Esophagus squamous epithelium (tissue), 5 donors: Measurements from ENCODE around the gene WWOX. TPM values are rescaled to one million over a fixed set of nuclear protein-coding genes. Genes with fewer than 3 reads are reported as not detected.
A peak's percentile ranks its signal among the peaks of the same experiment; 100 is the strongest.

Experiments used
- DNase-seq: peaks from one replicate; lab custom pipeline; 2025; lab: John Stamatoyannopoulos, UW
- H3K27ac ChIP-seq, 4 donors: fragments of 200-600 bp; sonication (generic); one replicate each; pipeline ENCODE4 v1.5.1; 2016 to 2019; ENCODE audit warnings: mild to moderate bottlenecking in 1 of 4
- H3K27me3 ChIP-seq, 4 donors: fragments of 200-600 bp; sonication (generic); 1 replicate in 3 of 4; 2 replicates in 1 of 4; pipeline versions ENCODE4 v1.5.1 to v1.6.0; 2017 to 2021; ENCODE audit warnings: antibody characterized with exemption in 1 of 4
- H3K36me3 ChIP-seq, 3 donors: fragments of 200-600 bp; sonication (generic); one replicate each; pipeline ENCODE4 v1.5.1; 2016 to 2019
- H3K4me1 ChIP-seq, 3 donors: fragments of 200-600 bp; sonication (generic); one replicate each; pipeline ENCODE4 v1.5.1; 2017 to 2019
- H3K4me3 ChIP-seq, 4 donors: fragments of 200-600 bp; sonication (generic); 1 replicate in 3 of 4; 2 replicates in 1 of 4; pipeline ENCODE4 v1.5.1; 2016 to 2019; ENCODE audit warnings: mild to moderate bottlenecking in 2 of 4, moderate library complexity in 1 of 4
- H3K9me3 ChIP-seq, 3 donors: fragments of 200-600 bp; sonication (generic); one replicate each; pipeline ENCODE4 v1.5.1; 2016 to 2019
- POLR2A ChIP-seq, 4 donors: fragments of 450-650 bp; IDR thresholded peaks; one replicate each; pipeline ENCODE4 v1.6.1; 2017; ENCODE audit warnings: antibody characterized with exemption in 4 of 4, mild to moderate bottlenecking in 4 of 4, moderate library complexity in 3 of 4
- WGBS, 2 donors: methylation state at CpG; one replicate each; pipeline ENCODE4 v1.1.5; 2018; 5-methylcytosine and 5-hydroxymethylcytosine counted together
- intact Hi-C: fragments of 100-400 bp; cut with DNase I; formaldehyde crosslinking; loops from one replicate; pipeline ENCODE4 v1.15.0; 2022
- total RNA-seq, 4 donors: library from RNA; depleted of rRNA; stranded (reverse); fragments of >200 nt; gene quantifications; one replicate each; pipeline ENCODE4 v1.1.0, GENCODE V29; 2016
- TF ChIP-seq, protein P1 (sequence below), 6 experiments: fragments of 450-650 bp in 4 of 6; fragments of 200-600 bp in 2 of 6; sonication (generic) in 2 of 6; IDR thresholded peaks; one replicate each; pipeline ENCODE4 v1.5.1; 2016 to 2019; ENCODE audit warnings: antibody characterized with exemption in 6 of 6, mild to moderate bottlenecking in 4 of 6, moderate library complexity in 4 of 6
- donor health status: DM: yes; HTN: yes; CAD: no.

The WWOX gene
- total RNA-seq, 4 donors from 2014 or later: 20.9 to 31.1 (median 27.5) TPM

DNA sequence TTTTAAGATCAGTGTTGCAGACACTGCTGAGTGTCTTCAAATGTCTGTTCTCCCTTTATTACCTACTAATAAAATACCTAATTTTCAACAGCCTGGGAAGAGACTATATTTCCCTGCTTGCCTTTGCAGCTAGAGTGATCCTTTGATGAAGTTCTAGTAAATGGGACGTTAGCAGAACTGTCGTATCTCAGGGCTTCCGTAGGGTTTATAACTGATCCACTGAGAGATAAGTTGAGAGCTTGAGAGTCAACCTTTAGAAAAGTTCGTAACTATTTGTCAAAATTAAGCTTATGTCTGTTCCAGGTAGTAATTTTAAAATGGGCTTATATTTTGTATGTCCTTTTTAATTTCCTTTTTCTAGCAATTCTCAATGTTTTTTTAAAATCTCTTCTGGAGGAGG is 974.1 kb downstream of the WWOX start:
- Histone ChIP-seq H3K36me3 (no peaks in the 10 kb centered on the region), H3K9me3 (no peaks in the 10 kb centered on the region), H3K4me3 (no peak overlapping the region), H3K4me1 (peaks cover 3 to 24% (median 18%) of the 10 kb centered on the region in 3 donors), H3K27ac (no peak overlapping the region), H3K27me3 (no peaks in the 10 kb centered on the region)
- WGBS, 2 donors: 72 to 82% methylated on average over 4 of the region's 4 CpGs
- no peak for DNase-seq
- intact Hi-C loops: no loop called here
- TF ChIP-seq POLR2A (IDR thresholded peaks at IDR 0.05): no peak
- TF ChIP-seq, protein P1, sequence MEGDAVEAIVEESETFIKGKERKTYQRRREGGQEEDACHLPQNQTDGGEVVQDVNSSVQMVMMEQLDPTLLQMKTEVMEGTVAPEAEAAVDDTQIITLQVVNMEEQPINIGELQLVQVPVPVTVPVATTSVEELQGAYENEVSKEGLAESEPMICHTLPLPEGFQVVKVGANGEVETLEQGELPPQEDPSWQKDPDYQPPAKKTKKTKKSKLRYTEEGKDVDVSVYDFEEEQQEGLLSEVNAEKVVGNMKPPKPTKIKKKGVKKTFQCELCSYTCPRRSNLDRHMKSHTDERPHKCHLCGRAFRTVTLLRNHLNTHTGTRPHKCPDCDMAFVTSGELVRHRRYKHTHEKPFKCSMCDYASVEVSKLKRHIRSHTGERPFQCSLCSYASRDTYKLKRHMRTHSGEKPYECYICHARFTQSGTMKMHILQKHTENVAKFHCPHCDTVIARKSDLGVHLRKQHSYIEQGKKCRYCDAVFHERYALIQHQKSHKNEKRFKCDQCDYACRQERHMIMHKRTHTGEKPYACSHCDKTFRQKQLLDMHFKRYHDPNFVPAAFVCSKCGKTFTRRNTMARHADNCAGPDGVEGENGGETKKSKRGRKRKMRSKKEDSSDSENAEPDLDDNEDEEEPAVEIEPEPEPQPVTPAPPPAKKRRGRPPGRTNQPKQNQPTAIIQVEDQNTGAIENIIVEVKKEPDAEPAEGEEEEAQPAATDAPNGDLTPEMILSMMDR (IDR thresholded peaks at IDR 0.05): no peak

DNA sequence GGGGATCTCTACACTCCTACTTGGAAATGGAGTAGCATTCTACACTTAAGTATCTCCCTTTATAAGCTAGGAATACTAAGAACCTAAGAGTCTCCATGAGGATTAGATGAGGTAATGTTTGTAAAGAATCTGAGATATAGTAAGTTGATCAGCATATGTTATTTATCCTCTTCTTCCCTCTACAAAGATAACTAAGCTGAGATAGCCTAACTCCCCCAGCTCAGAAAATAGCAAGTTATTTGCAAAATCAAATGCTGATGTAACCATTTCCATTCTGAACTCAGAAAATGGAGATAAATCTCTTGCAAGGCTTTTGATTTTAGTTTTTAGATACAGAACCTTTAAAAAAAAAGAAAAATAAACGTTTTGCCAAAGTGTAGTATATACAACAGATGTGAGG is 975.1 kb downstream of the WWOX start:
- TF ChIP-seq, protein P1 (IDR thresholded peaks at IDR 0.05): no peak
- TF ChIP-seq POLR2A (IDR thresholded peaks at IDR 0.05): no peak
- H3K4me1 ChIP-seq: peaks cover 3 to 24% (median 18%) of the 10 kb centered on the region in 3 donors

DNA sequence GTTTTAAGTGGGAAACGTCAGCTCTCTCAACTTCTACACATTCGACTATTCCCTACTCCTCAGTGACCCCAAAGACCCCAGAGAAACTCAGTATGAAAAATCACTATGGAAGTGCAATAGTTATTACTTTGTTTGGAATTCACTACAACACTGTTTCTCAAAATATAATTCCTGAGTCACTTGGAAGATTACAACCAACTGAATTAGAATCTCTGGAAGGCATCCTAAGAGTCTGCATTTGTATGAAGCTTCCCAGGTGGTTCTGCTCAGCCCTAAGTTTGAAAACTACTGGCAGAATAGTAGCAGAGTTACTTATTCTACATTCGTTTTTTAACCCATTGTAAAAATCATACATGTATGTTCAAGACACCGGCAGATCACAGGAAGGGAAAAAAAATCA is 975.5 kb downstream of the WWOX start:
- H3K27ac ChIP-seq: peak overlapping the region in 1 of 4 donors; percentile 5
- DNase-seq: no peak
- WGBS, 2 donors: 51 to 62% methylated on average over 4 of the region's 4 CpGs

More for the DNA sequence above, 975.1 kb downstream of the WWOX start:
- Histone ChIP-seq H3K36me3 (no peaks in the 10 kb centered on the region), H3K27ac (peak overlapping the region in 1 of 4 donors; percentile 5), H3K4me3 (no peak overlapping the region), H3K27me3 (no peaks in the 10 kb centered on the region), H3K9me3 (no peaks in the 10 kb centered on the region)
- 9 to 10% methylated on average over 1 of the region's 1 CpG for WGBS, 2 donors
- intact Hi-C loops: no loop called here
- no peak for DNase-seq

DNA sequence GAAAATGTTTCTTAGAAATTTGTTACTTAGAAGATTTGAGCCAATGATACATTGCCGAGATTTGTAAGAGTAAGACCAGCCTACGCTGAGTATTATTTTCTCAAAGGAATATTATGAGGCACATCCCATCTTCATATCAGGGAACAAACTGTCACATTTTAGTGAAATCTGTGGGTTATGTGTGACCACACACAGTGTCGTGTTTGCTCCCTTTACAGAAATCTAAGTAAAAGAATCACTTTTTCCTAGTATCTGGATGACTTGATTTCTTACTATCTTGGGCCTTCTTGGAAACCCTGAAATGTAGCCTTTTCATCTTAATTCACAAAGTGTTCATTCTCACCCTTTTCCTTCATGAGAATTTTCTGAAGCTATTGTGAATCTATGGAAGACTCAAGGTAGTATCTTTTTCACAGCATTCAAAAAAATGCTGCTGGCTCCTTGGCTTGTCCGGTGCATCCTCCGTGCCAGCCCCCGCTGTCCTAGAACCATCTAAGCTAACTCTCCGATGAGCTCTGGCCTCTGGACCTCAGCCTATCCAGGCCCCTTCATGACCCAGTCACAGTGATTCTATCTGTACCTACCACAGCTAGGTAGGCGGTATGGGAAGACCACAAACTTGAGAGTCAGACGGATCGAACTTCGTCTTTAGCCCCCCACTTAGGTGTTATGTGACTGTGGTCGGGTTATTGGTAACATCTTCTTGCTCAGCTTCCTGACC is 976.8 kb downstream of the WWOX start:
- 83 to 93% methylated on average over 12 of the region's 12 CpGs for WGBS, 2 donors
- no peak overlapping the region for H3K27ac ChIP-seq
- no peaks in the 10 kb centered on the region for H3K27me3 ChIP-seq
- intact Hi-C loops: no loop called here
- peaks cover 3 to 14% (median 11%) of the 10 kb centered on the region in 3 donors for H3K4me1 ChIP-seq
- no peaks in the 10 kb centered on the region for H3K36me3 ChIP-seq
- no peak for DNase-seq
- no peak for TF ChIP-seq POLR2A (IDR thresholded peaks at IDR 0.05)
- TF ChIP-seq, protein P1 (IDR thresholded peaks at IDR 0.05): no peak
- H3K4me3 ChIP-seq: no peak overlapping the region
- no peaks in the 10 kb centered on the region for H3K9me3 ChIP-seq

More for the DNA sequence above, 975.5 kb downstream of the WWOX start:
- H3K36me3 ChIP-seq: no peaks in the 10 kb centered on the region
- H3K4me3 ChIP-seq: no peak overlapping the region
- H3K9me3 ChIP-seq: no peaks in the 10 kb centered on the region
- TF ChIP-seq, protein P1 (IDR thresholded peaks at IDR 0.05): no peak
- no peak for TF ChIP-seq POLR2A (IDR thresholded peaks at IDR 0.05)
- H3K27me3 ChIP-seq: no peaks in the 10 kb centered on the region
- peaks cover 3 to 24% (median 18%) of the 10 kb centered on the region in 3 donors for H3K4me1 ChIP-seq
- intact Hi-C loops: no loop called here

DNA sequence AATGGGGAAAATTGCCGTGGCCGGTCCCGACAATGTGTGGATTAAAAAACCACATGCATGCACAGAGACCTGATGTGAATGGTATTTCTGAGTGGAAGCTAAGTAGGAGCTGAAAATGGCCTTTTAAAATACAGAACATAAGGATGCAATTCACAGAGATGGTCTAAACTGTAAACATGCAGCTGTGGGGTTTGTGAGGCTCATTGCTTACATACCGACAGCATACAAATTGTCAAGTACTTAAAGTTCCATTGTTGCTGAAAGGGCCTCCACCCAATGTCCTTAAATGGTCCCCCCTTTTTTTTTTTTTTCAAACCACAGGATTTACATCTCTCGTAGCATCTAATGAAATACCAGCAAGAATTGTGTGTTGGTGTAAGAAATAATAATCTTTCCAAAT is 977.9 kb downstream of the WWOX start:
- TF ChIP-seq, protein P1 (IDR thresholded peaks at IDR 0.05): no peak
- TF ChIP-seq POLR2A (IDR thresholded peaks at IDR 0.05): no peak
- Histone ChIP-seq H3K9me3 (no peaks in the 10 kb centered on the region), H3K4me1 (peaks cover 0 to 4% (median 0%) of the 10 kb centered on the region in 3 donors), H3K4me3 (no peak overlapping the region), H3K36me3 (no peaks in the 10 kb centered on the region), H3K27ac (no peak overlapping the region), H3K27me3 (no peaks in the 10 kb centered on the region)
- WGBS, 2 donors: 79 to 92% methylated on average over 5 of the region's 5 CpGs
- DNase-seq: no peak
- intact Hi-C loops: no loop called here
